Measurements from ENCODE around the gene TAF15.

The TAF15 gene

GRCh38 chr17:35808962-35809854 is at the start of gene TAF15:
TSS of gene TAF15 (plus strand) at chr17:35809484. CDS start at chr17:35809570, 86 bp downstream.
- peak; percentile 98 for DNase-seq
- Histone ChIP-seq H3K9me3 (ENCODE audit: severe bottlenecking) (no peaks in the 10 kb centered on the region), H3K27me3 (ENCODE audit: insufficient read depth, low read depth, severe bottlenecking) (no peaks in the 10 kb centered on the region), H3K36me3 (peaks cover 26% of the 10 kb centered on the region), H3K27ac (peak within 1 kb of the TSS; percentile 99), H3K4me3 (ENCODE audit: low read depth, low read length) (peak within 1 kb of the TSS; percentile 92)
- TF ChIP-seq, protein P1, sequence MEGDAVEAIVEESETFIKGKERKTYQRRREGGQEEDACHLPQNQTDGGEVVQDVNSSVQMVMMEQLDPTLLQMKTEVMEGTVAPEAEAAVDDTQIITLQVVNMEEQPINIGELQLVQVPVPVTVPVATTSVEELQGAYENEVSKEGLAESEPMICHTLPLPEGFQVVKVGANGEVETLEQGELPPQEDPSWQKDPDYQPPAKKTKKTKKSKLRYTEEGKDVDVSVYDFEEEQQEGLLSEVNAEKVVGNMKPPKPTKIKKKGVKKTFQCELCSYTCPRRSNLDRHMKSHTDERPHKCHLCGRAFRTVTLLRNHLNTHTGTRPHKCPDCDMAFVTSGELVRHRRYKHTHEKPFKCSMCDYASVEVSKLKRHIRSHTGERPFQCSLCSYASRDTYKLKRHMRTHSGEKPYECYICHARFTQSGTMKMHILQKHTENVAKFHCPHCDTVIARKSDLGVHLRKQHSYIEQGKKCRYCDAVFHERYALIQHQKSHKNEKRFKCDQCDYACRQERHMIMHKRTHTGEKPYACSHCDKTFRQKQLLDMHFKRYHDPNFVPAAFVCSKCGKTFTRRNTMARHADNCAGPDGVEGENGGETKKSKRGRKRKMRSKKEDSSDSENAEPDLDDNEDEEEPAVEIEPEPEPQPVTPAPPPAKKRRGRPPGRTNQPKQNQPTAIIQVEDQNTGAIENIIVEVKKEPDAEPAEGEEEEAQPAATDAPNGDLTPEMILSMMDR (IDR thresholded peaks at IDR 0.05; ENCODE audit: low read depth, low read length), result peak; percentile 82

DNA sequence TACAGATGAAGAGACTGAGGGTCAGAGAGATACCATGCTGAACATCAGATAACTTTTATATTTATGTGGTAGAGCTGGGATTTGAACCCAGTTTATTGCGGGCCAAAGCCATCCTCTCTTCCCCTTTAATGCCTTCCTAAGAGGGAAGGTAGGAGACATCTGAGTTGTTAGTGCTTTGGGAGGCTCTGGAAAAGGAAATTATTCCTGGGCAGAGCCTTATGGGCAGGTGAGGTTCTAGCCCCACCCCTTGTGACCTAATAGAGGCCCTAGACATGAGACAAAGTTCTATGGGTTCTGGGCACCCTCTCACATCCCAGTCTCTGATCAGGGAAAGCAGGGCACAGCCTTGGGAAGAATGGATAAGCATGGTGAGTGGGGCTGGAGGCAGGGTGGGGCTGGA is 48.7 kb upstream of the TAF15 start, which contains the start of gene C17orf50:
Gene C17orf50 (plus strand): TSS at position 301 of the 400 bp plus-strand sequence. CDS start 55 bp downstream, at position 356.
- TF ChIP-seq, protein P1 (IDR thresholded peaks at IDR 0.05; ENCODE audit: low read depth, low read length), result no peak
- no peaks in the 10 kb centered on the region for H3K9me3 ChIP-seq (ENCODE audit: severe bottlenecking)
- no peak within 1 kb of the TSS for H3K27ac ChIP-seq
- no peak for DNase-seq
- H3K36me3 ChIP-seq, result no peaks in the 10 kb centered on the region
- no peaks in the 10 kb centered on the region for H3K27me3 ChIP-seq (ENCODE audit: insufficient read depth, low read depth, severe bottlenecking)
- H3K4me3 ChIP-seq (ENCODE audit: low read depth, low read length), result no peak within 1 kb of the TSS

- Histone ChIP-seq H3K36me3 (no peaks in the 10 kb centered on the region), H3K27me3 (ENCODE audit: insufficient read depth, low read depth, severe bottlenecking) (no peaks in the 10 kb centered on the region), H3K9me3 (ENCODE audit: severe bottlenecking) (no peaks in the 10 kb centered on the region), H3K27ac (no peak overlapping the region), H3K4me3 (ENCODE audit: low read depth, low read length) (no peak overlapping the region)
- TF ChIP-seq, protein P1 (IDR thresholded peaks at IDR 0.05; ENCODE audit: low read depth, low read length), result no peak
- no peak for DNase-seq
Measured at GRCh38 chr17:35761601-35762000, 47.7 kb upstream of the TAF15 start.

DNA sequence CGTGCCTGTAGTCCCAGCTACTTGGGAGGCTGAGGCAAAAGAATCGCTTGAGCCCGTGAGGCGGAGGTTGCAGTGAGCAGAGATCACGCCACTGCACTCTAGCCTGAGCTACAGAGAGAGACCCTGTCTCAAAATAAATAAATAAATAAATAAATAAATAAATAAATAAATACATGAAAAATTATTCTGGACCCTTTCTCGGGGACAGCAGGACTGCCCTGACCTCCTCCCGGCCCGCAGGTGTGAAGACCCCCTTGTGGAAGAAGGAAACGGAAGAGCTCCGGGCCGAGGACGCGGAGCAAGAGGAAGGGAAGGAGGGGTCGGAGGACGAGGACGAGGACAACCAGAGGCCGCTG is 45.5 kb upstream of the TAF15 start:
- TF ChIP-seq, protein P1 (IDR thresholded peaks at IDR 0.05; ENCODE audit: low read depth, low read length), result no peak
- peak overlapping the region; percentile 77 for H3K4me3 ChIP-seq (ENCODE audit: low read depth, low read length)
- no peak for DNase-seq
- no peaks in the 10 kb centered on the region for H3K36me3 ChIP-seq
- H3K9me3 ChIP-seq (ENCODE audit: severe bottlenecking), result no peaks in the 10 kb centered on the region
- no peaks in the 10 kb centered on the region for H3K27me3 ChIP-seq (ENCODE audit: insufficient read depth, low read depth, severe bottlenecking)
- H3K27ac ChIP-seq, result no peak overlapping the region

DNA sequence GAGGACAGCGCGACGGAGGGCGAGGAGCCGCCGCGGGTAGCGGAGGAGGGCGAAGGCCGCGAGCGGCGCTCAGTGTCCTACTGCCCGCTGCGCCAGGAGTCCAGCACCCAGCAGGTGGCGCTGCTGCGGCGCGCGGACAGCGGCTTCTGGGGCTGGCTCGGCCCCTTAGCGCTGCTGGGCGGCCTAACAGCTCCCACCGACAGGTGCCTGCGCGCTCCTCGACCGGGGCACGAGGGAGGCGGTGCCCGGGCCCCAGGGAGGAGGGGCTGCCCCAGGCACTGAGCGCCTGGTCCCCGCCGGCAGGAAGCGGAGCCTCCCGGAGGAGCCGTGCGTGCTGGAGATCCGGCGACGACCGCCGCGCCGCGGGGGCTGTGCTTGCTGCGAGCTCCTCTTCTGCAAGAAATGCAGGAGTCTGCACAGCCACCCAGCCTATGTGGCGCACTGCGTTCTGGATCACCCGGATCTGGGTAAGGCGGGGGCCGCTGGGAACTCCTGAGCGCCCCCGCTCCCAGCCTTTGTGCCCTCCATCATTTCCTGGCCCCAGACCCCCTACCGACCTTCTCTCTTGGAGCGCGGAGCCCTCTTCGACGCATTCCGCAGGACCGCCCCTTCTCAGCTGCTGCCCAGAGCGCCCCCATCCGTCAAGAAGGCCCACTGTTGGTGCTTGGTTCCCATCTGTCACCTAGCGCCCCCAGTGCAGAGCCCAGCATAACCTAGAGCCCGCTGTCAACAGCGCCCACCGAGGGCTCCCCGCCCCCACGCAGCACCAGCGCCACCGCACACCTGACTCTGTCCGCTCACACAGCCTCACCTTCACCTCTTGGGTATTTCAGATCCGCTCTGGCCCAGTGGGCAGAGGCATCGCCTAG is 44.9 kb upstream of the TAF15 start:
- TF ChIP-seq, protein P1 (IDR thresholded peaks at IDR 0.05; ENCODE audit: low read depth, low read length), result peak; percentile 99
- Histone ChIP-seq H3K9me3 (ENCODE audit: severe bottlenecking) (no peaks in the 10 kb centered on the region), H3K27ac (peak overlapping the region; percentile 63), H3K36me3 (no peaks in the 10 kb centered on the region), H3K4me3 (ENCODE audit: low read depth, low read length) (peak overlapping the region; percentile 77), H3K27me3 (ENCODE audit: insufficient read depth, low read depth, severe bottlenecking) (no peaks in the 10 kb centered on the region)
- DNase-seq, result peak; percentile 92

Data from WERI-Rb-1 (cell line).